Endothelial cell of umbilical vein (primary cell): Measurements from ENCODE around the gene REPS2. TPM values are rescaled to one million over a fixed set of nuclear protein-coding genes. Genes with fewer than 3 reads are reported as not detected.

Source experiments
- BruUV-seq: library from RNA; stranded (reverse); fragments of 400-500 nt; replicated peaks from 2 replicates; lab custom pipeline; 2021; lab: Mats Ljungman, UMichigan
- CTCF ChIA-PET: fragments of 300-600, 350-600 bp; sonication (Branson Sonifier 250); formaldehyde crosslinking; loops from one replicate; lab custom pipeline; 2021; ENCODE audit warnings: antibody characterized with exemption, inconsistent platforms; lab: Charles Lee
- POLR2A ChIA-PET: fragments of 300-600, 350-600 bp; sonication (Branson Sonifier 250); formaldehyde crosslinking; loops from one replicate; lab custom pipeline; 2021; ENCODE audit warnings: antibody characterized with exemption, inconsistent platforms; lab: Charles Lee
- DNase-seq: peaks from one replicate; pipeline ENCODE4 v3.0.0-alpha.2; 2011; ENCODE audit warnings: low read depth, low spot score
- FAIRE-seq: peaks from 2 replicates; lab custom pipeline; 2011; peaks lifted over from hg19 to GRCh38; lab: Jason Lieb, UNC
- H2AFZ ChIP-seq: 2 replicates; pipeline ENCODE4 v1.6.0; 2012; ENCODE audit warnings: low read depth, low read length, control low read depth, inconsistent platforms
- H3K27ac ChIP-seq: 2 replicates; pipeline ENCODE4 v1.5.1; 2011; ENCODE audit warnings: low read depth, mild to moderate bottlenecking, control low read depth, low read length, moderate library complexity; ENCODE audit not compliant: insufficient read depth
- H3K27me3 ChIP-seq, 2 experiments: 2 replicates each; pipeline versions ENCODE4 v1.6.0 to v1.6.1; 2011; ENCODE audit warnings: low read length in 2 of 2, mixed read lengths in 1 of 2; ENCODE audit not compliant: control insufficient read depth in 2 of 2, insufficient read depth in 2 of 2
- H3K36me3 ChIP-seq, 2 experiments: 2 replicates in 1 of 2; 3 replicates in 1 of 2; pipeline ENCODE4 v1.5.1; 2011; ENCODE audit warnings: low read length in 2 of 2, mild to moderate bottlenecking in 1 of 2, moderate library complexity in 1 of 2; ENCODE audit not compliant: control insufficient read depth in 2 of 2, insufficient read depth in 2 of 2; ENCODE audit errors: extremely low read depth in 1 of 2
- H3K4me1 ChIP-seq: 3 replicates; pipeline ENCODE4 v1.5.1; 2011; ENCODE audit warnings: mild to moderate bottlenecking, low read length; ENCODE audit not compliant: control insufficient read depth, insufficient read depth; ENCODE audit errors: extremely low read depth
- H3K4me2 ChIP-seq: 2 replicates; pipeline ENCODE4 v1.6.1; 2011; ENCODE audit warnings: low read length, control low read depth, mixed read lengths; ENCODE audit not compliant: insufficient read depth
- H3K4me3 ChIP-seq, 3 experiments: fragments of 200-600 bp in 1 of 3; sonication (generic), shearing (Covaris generic) in 1 of 3; replicated peaks in 1 of 3; 2 replicates each; pipeline ENCODE4 v1.5.1; 2011 to 2016; ENCODE audit warnings: control low read depth in 3 of 3, low read length in 3 of 3, mild to moderate bottlenecking in 2 of 3, inconsistent platforms in 1 of 3, low read depth in 1 of 3, moderate library complexity in 1 of 3; ENCODE audit not compliant: insufficient read depth in 1 of 3
- H3K79me2 ChIP-seq: 2 replicates; pipeline ENCODE4 v1.6.0; 2012; ENCODE audit warnings: low read length, inconsistent platforms; ENCODE audit not compliant: control insufficient read depth, insufficient read depth
- H3K9ac ChIP-seq: replicated peaks from 2 replicates; pipeline ENCODE3; 2011; ENCODE audit warnings: low read length, control low read depth; ENCODE audit not compliant: insufficient read depth; ENCODE audit errors: extremely low read depth
- H3K9me1 ChIP-seq: replicated peaks from 3 replicates; pipeline ENCODE4 v1.6.0; 2011; ENCODE audit warnings: mild to moderate bottlenecking, low read length; ENCODE audit not compliant: control insufficient read depth, insufficient read depth; ENCODE audit errors: extremely low read depth
- H3K9me3 ChIP-seq: replicated peaks from 2 replicates; pipeline ENCODE4 v1.5.1; 2012; ENCODE audit warnings: low read length, inconsistent platforms; ENCODE audit not compliant: control insufficient read depth, insufficient read depth
- H4K20me1 ChIP-seq: replicated peaks from 2 replicates; pipeline ENCODE3; 2011; ENCODE audit warnings: mild to moderate bottlenecking, low read length; ENCODE audit not compliant: control insufficient read depth, insufficient read depth; ENCODE audit errors: extremely low read depth
- CTCF ChIP-seq, 2 donors: IDR thresholded peaks; 1 replicate in 1 of 2; 2 replicates in 1 of 2; pipeline ENCODE4 v1.5.1; 2011; ENCODE audit warnings: low read length in 2 of 2, mild to moderate bottlenecking in 2 of 2, moderate library complexity in 2 of 2, control low read depth in 1 of 2, inconsistent platforms in 1 of 2, low read depth in 1 of 2; ENCODE audit not compliant: insufficient read depth in 1 of 2; ENCODE audit errors: extremely low read depth in 1 of 2
- EZH2 ChIP-seq: IDR thresholded peaks from 2 replicates; pipeline ENCODE4 v1.6.1; 2012; ENCODE audit warnings: borderline replicate concordance, low read depth, mild to moderate bottlenecking, moderate library complexity, low read length, inconsistent platforms; ENCODE audit not compliant: severe bottlenecking
- FOS ChIP-seq: IDR thresholded peaks from 2 replicates; pipeline ENCODE4 v1.6.1; 2011; ENCODE audit warnings: mild to moderate bottlenecking, low read length, moderate library complexity, borderline replicate concordance; ENCODE audit not compliant: insufficient read depth
- GATA2 ChIP-seq: IDR thresholded peaks from 2 replicates; pipeline ENCODE4 v1.7.0; 2011; ENCODE audit warnings: low read depth, mild to moderate bottlenecking, moderate library complexity, mixed read lengths, low read length; ENCODE audit not compliant: insufficient read length, insufficient read depth
- JUN ChIP-seq: IDR thresholded peaks from 2 replicates; pipeline ENCODE4 v1.6.1; 2011; ENCODE audit warnings: borderline replicate concordance, low read depth; ENCODE audit not compliant: insufficient read length, insufficient read depth
- MAX ChIP-seq: IDR thresholded peaks from 2 replicates; pipeline ENCODE4 v1.6.1; 2011; ENCODE audit not compliant: insufficient read depth, insufficient read length
- MYC ChIP-seq: IDR thresholded peaks from one replicate; pipeline ENCODE4 v1.6.1; 2011; ENCODE audit warnings: mild to moderate bottlenecking, low read depth, low read length
- POLR2A ChIP-seq: IDR thresholded peaks from 2 replicates; pipeline ENCODE4 v1.6.1; 2012; ENCODE audit warnings: low read depth, mild to moderate bottlenecking, control low read depth, low read length
- POLR2AphosphoS5 ChIP-seq: IDR thresholded peaks from 2 replicates; pipeline ENCODE4 v1.6.1; 2012; ENCODE audit warnings: low read depth, mild to moderate bottlenecking, control low read depth, low read length, moderate library complexity; ENCODE audit not compliant: insufficient read depth
- dilution Hi-C: fragments of 300-500 bp; cut with MboI; formaldehyde crosslinking; loops from one replicate; pipeline ENCODE4 v1.15.0; 2019; ENCODE audit warnings: low sequenced_read_pairs; ENCODE audit not compliant: extremely low pct_ligation_motif_present
- intact Hi-C: fragments of 100-400 bp; cut with micrococcal nuclease; formaldehyde crosslinking; loops from one replicate; pipeline ENCODE4 v1.10.0; 2022
- polyA plus RNA-seq, 4 experiments: library from polyadenylated mRNA; depleted of rRNA in 3 of 4; stranded (reverse) in 3 of 4; unstranded in 1 of 4; fragments of >200 nt; gene quantifications; 2 replicates each; pipeline versions ENCODE4 v1.2.1 to v1.2.3, GENCODE V29; 2011 to 2012; ENCODE audit warnings: missing spikeins in 1 of 4
- total RNA-seq: library from RNA; stranded (reverse); gene quantifications from 2 replicates; pipeline ENCODE4 v1.2.3, GENCODE V29; 2021

REPS2 gene
- total and polyA plus RNA-seq, 2 donors (not counting 3 experiments of a cell fraction or from before 2014, with no cell fraction given) = 0.91 to 2.6 TPM

- POLR2A ChIA-PET = no interaction called here
- FAIRE-seq = no peak
Measured at GRCh38 chrX:17017134-17017533, 70.7 kb downstream of the REPS2 start.

More at GRCh38 chrX:17017134-17017533, 70.7 kb downstream of the REPS2 start:
- no peaks in the 10 kb centered on the region for H3K36me3 ChIP-seq
- no peaks in the 10 kb centered on the region for H3K4me1 ChIP-seq
- H3K27ac ChIP-seq = no peak overlapping the region
- CTCF ChIA-PET = interaction anchor here (1.6 kb wide), 1 partner anchor 29 kb away, joined by 5 read pairs; no protein-coding TSS in a partner anchor
- no peak overlapping the region for H3K4me2 ChIP-seq
- no peak for DNase-seq
- H3K9me1 ChIP-seq = no peaks in the 10 kb centered on the region
- intact Hi-C loops = no loop called here
- dilution Hi-C loops = no loop called here
- H3K4me3 ChIP-seq = no peak overlapping the region
- no peaks in the 10 kb centered on the region for H3K27me3 ChIP-seq
- H3K9ac ChIP-seq = no peak overlapping the region
- no TSS peak for BruUV-seq
- no peaks in the 10 kb centered on the region for H3K9me3 ChIP-seq
- H4K20me1 ChIP-seq = no peaks in the 10 kb centered on the region
- TF ChIP-seq GATA2 (no peak), POLR2A (no peak), JUN (no peak), MYC (no peak), MAX (no peak), FOS (no peak), EZH2 (no peak), CTCF (IDR thresholded peaks at IDR 0.05; ENCODE audit: extremely low read depth in 1 of 2, insufficient read depth in 1 of 2, low read depth in 1 of 2, low read length in 2 of 2) (no peak), POLR2AphosphoS5 (no peak)
- no peak overlapping the region for H2AFZ ChIP-seq
- no peaks in the 10 kb centered on the region for H3K79me2 ChIP-seq
